Aorta (tissue), 5 donors: ENCODE data around the gene SNTA1. TPM values are rescaled to one million over a fixed set of nuclear protein-coding genes. Genes with fewer than 3 reads are reported as not detected.
"Not testable (repeated sequence)": the region's sequence is repeated elsewhere in the genome, so short reads cannot be mapped to it uniquely, and the experiment has no call there.

ENCODE experiments used
- ATAC-seq: fragments of 200-7000 bp; cut with Tn5 transposase; one replicate; pipeline ENCODE4 v1.9.1; 2022; ENCODE audit warnings: moderate library complexity; ENCODE audit not compliant: low FRiP score
- DNase-seq, 2 donors: peaks; one replicate each; pipeline ENCODE4 v3.0.0-alpha.2; 2020
- H3K27ac ChIP-seq, 2 donors: one replicate each; pipeline ENCODE4 v1.5.1; 2013; ENCODE audit warnings: low read length in 2 of 2, mild to moderate bottlenecking in 2 of 2, moderate library complexity in 2 of 2, control low read depth in 1 of 2, inconsistent platforms in 1 of 2, low read depth in 1 of 2
- H3K27me3 ChIP-seq, 2 donors: one replicate each; pipeline ENCODE4 v1.6.1; 2013; ENCODE audit warnings: control low read depth in 1 of 2, low read length in 1 of 2, mild to moderate bottlenecking in 1 of 2, moderate library complexity in 1 of 2; ENCODE audit not compliant: insufficient read depth in 2 of 2, control insufficient read depth in 1 of 2
- H3K36me3 ChIP-seq, 2 donors: one replicate each; pipeline ENCODE4 v1.6.1; 2013; ENCODE audit warnings: control low read depth in 1 of 2, low read length in 1 of 2, mild to moderate bottlenecking in 1 of 2; ENCODE audit not compliant: insufficient read depth in 2 of 2, control insufficient read depth in 1 of 2
- H3K4me1 ChIP-seq, 2 donors: one replicate each; pipeline ENCODE4 v1.6.1; 2013; ENCODE audit warnings: low read length in 2 of 2, control low read depth in 1 of 2, mild to moderate bottlenecking in 1 of 2, moderate library complexity in 1 of 2; ENCODE audit not compliant: insufficient read depth in 2 of 2, control insufficient read depth in 1 of 2
- H3K4me3 ChIP-seq, 2 donors: one replicate each; pipeline ENCODE4 v1.5.1; 2013; ENCODE audit warnings: low read length in 2 of 2, control low read depth in 1 of 2, mild to moderate bottlenecking in 1 of 2
- H3K9me3 ChIP-seq: one replicate; pipeline ENCODE4 v1.6.1; 2013; ENCODE audit warnings: mild to moderate bottlenecking, low read length; ENCODE audit not compliant: control insufficient read depth
- WGBS, 2 donors: extraction: QIAGEN DNeasy Blood & Tissue Kit; methylation state at CpG; one replicate each; pipeline ENCODE4 v1.1.7; 2013; 5-methylcytosine and 5-hydroxymethylcytosine counted together
- intact Hi-C, 2 donors: fragments of 100-400 bp; cut with DNase I; formaldehyde crosslinking; loops; one replicate each; pipeline versions ENCODE4 v1.14.2 to v1.15.0; 2022
- polyA plus RNA-seq, 2 donors: library from polyadenylated mRNA; stranded (reverse); fragments of 200-250 nt; gene quantifications; one replicate each; pipeline ENCODE4 v1.2.3, GENCODE V29; 2013
- total RNA-seq, 2 donors: library from RNA; stranded (reverse); fragmentation: NEBNext Ultra II Directional; extraction: Animal tissue kit (Norgen Biotek cat#: 25700); gene quantifications; one replicate each; pipeline ENCODE4 v1.2.1, GENCODE V29; 2021
- donor health status: healthy with polysubstance abuse.
- donor health status: Bipolar disorder and iron deficiency.
- donor health status: DM: no; HTN: no; CAD: no.
- donor health status: DM: no; HTN: no; CAD: no.
- donor health status: DM: yes; HTN: yes; CAD: no.

SNTA1 gene
- total and polyA plus RNA-seq, 4 donors, result 37.5 to 61.4 (median 44.8) TPM

DNA sequence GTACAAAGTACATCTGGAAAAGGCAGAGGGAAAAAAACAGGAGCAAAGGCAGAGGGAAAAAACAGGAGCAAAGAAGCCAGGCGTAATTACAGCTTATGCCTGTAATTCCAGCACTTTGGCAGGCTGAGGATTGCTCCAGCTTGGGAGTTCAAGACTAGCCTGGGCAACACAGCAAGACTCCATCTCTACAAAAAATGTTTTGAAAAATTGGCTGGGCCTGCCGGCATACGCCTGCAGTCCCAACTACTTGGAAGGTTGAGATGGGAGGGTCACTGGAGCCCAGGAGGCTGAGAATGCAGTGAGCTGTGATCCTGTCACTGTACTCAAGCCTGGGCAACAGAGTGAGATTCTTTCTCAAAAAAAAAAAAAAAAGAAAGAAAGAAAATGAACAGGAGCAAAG lies 27.3 kb upstream of the SNTA1 start:
- intact Hi-C loops, result no loop called here
- DNase-seq (no peak), ATAC-seq (no peak)
- WGBS, 2 donors, result 73 to 75% methylated on average over 3 of the region's 3 CpGs
- Histone ChIP-seq H3K4me1 (no peaks in the 10 kb centered on the region), H3K27ac (no peak overlapping the region), H3K9me3 (no peaks in the 10 kb centered on the region), H3K4me3 (no peak overlapping the region), H3K27me3 (no peaks in the 10 kb centered on the region), H3K36me3 (no peaks in the 10 kb centered on the region)

DNA sequence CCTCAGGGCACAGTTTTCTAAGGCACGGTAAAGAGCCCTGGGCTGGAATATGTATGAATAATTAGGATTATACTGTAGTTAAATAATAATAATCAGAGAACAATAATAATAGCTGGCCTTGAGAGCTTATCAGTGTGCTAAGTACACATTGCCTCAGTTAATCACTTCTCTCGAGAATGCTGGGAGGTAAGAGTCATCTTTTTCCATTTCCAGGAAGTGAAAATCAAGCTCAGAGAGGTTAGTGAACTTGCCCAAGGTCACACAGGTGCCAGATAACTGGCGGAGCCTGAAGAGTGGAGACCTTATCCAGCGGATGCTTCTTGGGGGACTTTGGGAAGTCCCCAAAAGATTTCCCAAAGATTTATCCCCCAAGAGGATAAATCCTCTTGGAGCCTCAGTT lies 26.9 kb upstream of the SNTA1 start:
- no peaks in the 10 kb centered on the region for H3K9me3 ChIP-seq

DNA sequence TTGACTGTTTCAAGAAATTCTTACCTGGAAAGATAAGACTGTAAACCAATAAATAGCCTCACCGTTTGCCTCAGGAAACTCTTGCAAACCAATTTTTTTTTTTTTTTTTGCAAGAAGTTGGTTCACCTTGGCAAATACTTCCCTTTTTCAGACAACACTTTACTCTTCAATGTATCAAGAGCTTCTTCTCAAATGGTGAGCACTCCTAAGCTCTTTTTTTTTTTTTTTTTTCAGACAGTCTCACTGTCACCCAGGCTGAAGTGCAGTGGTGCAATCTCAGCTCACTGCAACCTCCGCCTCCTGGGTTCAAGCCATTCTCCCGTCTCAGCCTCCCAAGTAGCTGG lies 22.7 kb upstream of the SNTA1 start:
- DNase-seq (no peak), ATAC-seq (no peak)
- no peak overlapping the region for H3K27ac ChIP-seq
- no peaks in the 10 kb centered on the region for H3K9me3 ChIP-seq
- H3K4me3 ChIP-seq, result no peak overlapping the region
- no peaks in the 10 kb centered on the region for H3K36me3 ChIP-seq
- H3K27me3 ChIP-seq, result no peaks in the 10 kb centered on the region
- WGBS, 2 donors, result 92 to 93% methylated on average over 3 of the region's 3 CpGs
- no peaks in the 10 kb centered on the region for H3K4me1 ChIP-seq
- intact Hi-C loops, result no loop called here

More for the DNA sequence above, 26.9 kb upstream of the SNTA1 start:
- Histone ChIP-seq H3K27ac (no peak overlapping the region), H3K27me3 (no peaks in the 10 kb centered on the region), H3K36me3 (no peaks in the 10 kb centered on the region), H3K4me3 (no peak overlapping the region), H3K4me1 (no peaks in the 10 kb centered on the region)
- intact Hi-C loops, result no loop called here
- DNase-seq (no peak), ATAC-seq (no peak)
- WGBS, 2 donors, result 78 to 81% methylated on average over 4 of the region's 4 CpGs

DNA sequence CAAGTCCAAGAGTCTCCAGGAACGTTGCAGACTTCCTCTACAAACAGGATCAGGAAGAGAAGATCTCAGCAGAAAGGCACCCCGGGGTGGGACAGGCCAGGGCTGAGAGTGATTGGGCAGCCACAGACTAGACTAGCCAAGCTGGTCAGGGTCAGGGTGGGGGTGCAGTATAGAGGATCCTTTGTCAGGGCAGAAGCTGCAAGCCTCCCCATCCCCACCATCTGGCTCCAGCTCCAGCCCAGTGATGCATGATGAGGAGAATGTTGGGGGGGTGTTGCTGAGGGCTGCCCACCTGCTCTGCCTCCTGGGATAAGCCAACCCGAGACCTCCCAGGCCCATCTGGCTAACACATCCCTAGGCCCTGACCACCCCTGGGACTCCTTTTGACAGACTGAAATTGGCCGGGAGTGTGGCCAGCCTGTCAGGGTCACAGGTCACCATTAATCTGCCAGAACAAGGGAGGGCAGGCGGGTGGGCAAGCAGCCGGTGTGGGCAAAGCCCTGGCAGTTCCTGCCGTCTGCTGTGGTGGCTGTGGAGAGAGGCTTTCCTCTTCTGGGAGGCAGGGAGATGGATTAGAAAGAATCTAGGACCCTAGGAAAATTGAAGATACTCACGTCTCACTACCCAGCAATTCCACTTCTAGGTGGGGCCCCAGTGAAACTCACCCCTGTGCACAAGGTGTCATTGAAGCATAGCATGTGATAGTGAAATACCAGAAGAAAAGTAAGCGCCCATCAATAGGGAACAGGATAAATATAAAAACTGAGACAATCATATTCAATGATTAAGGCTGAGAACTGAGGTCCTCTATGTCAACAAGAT lies 22.1 kb upstream of the SNTA1 start:
- H3K4me3 ChIP-seq, result no peak overlapping the region
- ATAC-seq, result no peak
- intact Hi-C loops, result no loop called here
- 78 to 84% methylated on average over 9 of the region's 9 CpGs for WGBS, 2 donors
- no peaks in the 10 kb centered on the region for H3K27me3 ChIP-seq
- DNase-seq, result no peak
- H3K9me3 ChIP-seq, result no peaks in the 10 kb centered on the region
- H3K27ac ChIP-seq, result no peak overlapping the region
- H3K4me1 ChIP-seq, result no peaks in the 10 kb centered on the region
- no peaks in the 10 kb centered on the region for H3K36me3 ChIP-seq

DNA sequence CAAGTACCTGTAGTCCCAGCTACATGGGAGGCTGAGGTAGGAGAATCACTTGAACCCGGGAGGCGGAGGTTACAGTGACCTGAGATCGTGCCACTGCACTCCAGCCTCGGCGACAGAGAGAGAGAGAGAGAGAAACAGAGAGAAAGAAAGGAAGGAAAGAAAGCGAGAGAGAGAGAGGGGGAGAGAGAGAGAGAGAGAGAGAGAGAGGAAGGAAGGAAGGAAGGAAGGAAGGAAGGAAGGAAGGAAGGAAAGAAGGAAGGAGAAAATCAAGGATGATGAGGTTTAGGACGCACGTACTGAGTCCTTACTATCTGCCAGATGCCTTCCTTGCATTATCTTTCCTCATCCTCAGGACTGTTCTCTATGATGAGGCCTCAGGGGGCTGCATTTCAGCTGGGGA lies 21.2 kb upstream of the SNTA1 start:
- not testable (repeated sequence) for H3K27ac ChIP-seq, H3K27me3 ChIP-seq, DNase-seq, H3K4me3 ChIP-seq, H3K9me3 ChIP-seq, H3K4me1 ChIP-seq, ATAC-seq, H3K36me3 ChIP-seq
- WGBS, 2 donors, result 97% methylated on average over 7 to 8 of the region's 8 CpGs
- intact Hi-C loops, result loop anchor here in 1 of 2 donors (5.0 kb wide), 1 partner anchor 183 kb away; no protein-coding TSS in a partner anchor

DNA sequence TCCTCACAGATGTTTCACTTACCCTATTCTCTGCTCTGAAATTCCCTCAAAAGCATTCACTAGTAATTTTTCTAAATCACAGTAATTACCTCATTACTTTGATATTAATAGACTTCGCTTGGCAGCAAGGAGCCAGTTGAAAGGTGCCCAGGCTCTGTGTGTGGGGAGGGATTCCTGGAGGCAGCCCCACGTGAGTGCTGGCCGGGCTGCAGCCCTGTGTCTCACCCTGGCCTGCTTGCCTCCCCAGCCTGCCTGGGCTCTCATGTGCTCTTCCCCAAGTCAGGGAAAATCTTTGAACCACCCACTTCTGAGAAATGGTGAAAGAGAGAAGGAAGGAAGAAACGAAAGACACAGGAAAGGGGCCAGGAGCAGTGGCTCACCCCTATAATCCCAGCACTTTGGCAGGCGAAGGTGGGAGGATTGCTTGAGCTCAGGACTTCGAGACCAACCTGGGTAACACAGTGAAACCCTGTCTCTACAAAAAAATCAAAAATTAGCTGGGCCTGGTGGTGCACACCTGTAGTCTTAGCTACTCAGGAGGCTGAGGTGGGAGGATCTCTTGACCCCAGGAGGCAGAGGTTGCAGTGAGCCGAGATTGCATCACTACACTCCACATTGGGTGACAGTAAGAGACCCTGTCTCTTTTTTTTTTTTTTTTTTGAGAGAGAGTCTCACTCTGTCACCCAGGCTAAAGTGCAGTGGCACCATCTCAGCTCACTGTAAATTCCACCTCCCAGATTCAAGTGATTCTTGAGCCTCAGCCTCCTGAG lies 20.0 kb upstream of the SNTA1 start:
- intact Hi-C loops, result loop anchor here in 1 of 2 donors (5.0 kb wide), 1 partner anchor 184 kb away; no protein-coding TSS in a partner anchor
- ATAC-seq (peak; percentile 69), DNase-seq (no peak)
- Histone ChIP-seq H3K27ac (no peak overlapping the region), H3K9me3 (no peaks in the 10 kb centered on the region), H3K4me1 (no peaks in the 10 kb centered on the region), H3K27me3 (no peaks in the 10 kb centered on the region), H3K36me3 (no peaks in the 10 kb centered on the region), H3K4me3 (no peak overlapping the region)
- 47 to 51% methylated on average over 7 of the region's 7 CpGs for WGBS, 2 donors

DNA sequence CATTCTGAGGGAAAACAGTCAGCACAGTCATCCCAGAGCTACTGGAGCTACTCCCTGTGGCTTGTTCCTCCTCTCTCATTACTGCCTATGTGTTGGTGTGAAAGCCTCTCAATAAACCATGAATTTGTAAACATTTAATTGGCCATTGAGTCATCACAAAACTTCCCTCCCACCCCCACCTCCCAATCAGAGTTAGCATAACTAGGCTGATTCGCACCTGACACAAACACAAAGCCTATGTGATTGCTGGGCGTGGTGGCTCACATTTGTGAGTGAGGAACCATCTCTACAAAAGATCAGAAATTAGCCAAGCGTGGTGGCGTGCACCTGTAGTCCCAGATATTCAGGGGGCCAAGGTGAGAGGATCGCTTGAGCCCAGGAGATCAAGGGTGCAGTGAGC lies 17.1 kb upstream of the SNTA1 start:
- H3K9me3 ChIP-seq, result no peaks in the 10 kb centered on the region
- H3K27me3 ChIP-seq, result no peaks in the 10 kb centered on the region
- 96 to 99% methylated on average over 5 of the region's 5 CpGs for WGBS, 2 donors
- no peaks in the 10 kb centered on the region for H3K36me3 ChIP-seq
- DNase-seq (no peak), ATAC-seq (no peak)
- no peak overlapping the region for H3K4me3 ChIP-seq
- no peaks in the 10 kb centered on the region for H3K4me1 ChIP-seq
- no peak overlapping the region for H3K27ac ChIP-seq
- intact Hi-C loops, result loop anchor here in 1 of 2 donors (5.0 kb wide), 1 partner anchor 187 kb away; no protein-coding TSS in a partner anchor

DNA sequence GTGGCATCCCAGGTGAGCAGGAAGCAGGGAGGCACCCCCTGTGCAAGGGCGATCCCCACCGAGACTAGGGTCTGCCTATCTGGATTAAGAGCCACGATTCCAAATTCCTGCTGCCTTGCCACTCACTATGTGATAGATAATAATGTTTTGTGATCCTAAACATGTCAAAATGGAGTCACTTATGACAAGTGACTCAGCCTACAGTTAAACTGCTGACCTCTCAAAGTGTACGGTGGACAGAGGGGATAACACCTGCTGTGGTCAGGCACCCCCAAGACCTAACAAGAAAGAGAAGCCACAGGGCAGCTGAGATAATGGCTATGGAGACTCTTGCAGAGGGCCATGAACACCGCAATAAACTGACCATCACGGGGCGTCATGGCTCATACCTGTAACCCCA lies 16.0 kb upstream of the SNTA1 start:
- no peak overlapping the region for H3K27ac ChIP-seq
- no peaks in the 10 kb centered on the region for H3K27me3 ChIP-seq
- no peak for ATAC-seq
- H3K9me3 ChIP-seq, result no peaks in the 10 kb centered on the region
- no peaks in the 10 kb centered on the region for H3K4me1 ChIP-seq
- intact Hi-C loops, result loop anchor here in 1 of 2 donors (5.0 kb wide), 2 partner anchors 193 to 208 kb away; partner anchors contain the start of gene ACTL10
- H3K36me3 ChIP-seq, result no peaks in the 10 kb centered on the region
- WGBS, 2 donors, result 84 to 88% methylated on average over 7 of the region's 7 CpGs
- no peak overlapping the region for H3K4me3 ChIP-seq
- DNase-seq, result no peak
